HepG2 (cell line): ENCODE results near the gene TMF1. TPM values are rescaled to one million over a fixed set of nuclear protein-coding genes. Genes with fewer than 3 reads are reported as not detected.

Experiments used
- CHCHD3 ChIP-seq: sonication (generic); formaldehyde crosslinking; IDR thresholded peaks from 2 replicates; pipeline ENCODE4 v1.8.0; 2022; ENCODE audit warnings: mild to moderate bottlenecking, missing genetic modification reagents, moderate library complexity
- FIP1L1 ChIP-seq: fragments of 200-400 bp; formaldehyde crosslinking; IDR thresholded peaks from 2 replicates; pipeline ENCODE4 v1.6.1; 2018; ENCODE audit warnings: low read depth, mild to moderate bottlenecking, low read length, moderate library complexity, borderline replicate concordance; ENCODE audit not compliant: insufficient read depth
- IKZF1 ChIP-seq: fragments of 450-650 bp; IDR thresholded peaks from 2 replicates; pipeline ENCODE4 v1.7.1; 2016
- NFATC3 ChIP-seq: sonication (generic); formaldehyde crosslinking; IDR thresholded peaks from 2 replicates; pipeline ENCODE4 v1.5.1; 2020; ENCODE audit warnings: mild to moderate bottlenecking, missing genetic modification reagents
- PRPF4 ChIP-seq: fragments of 200-400 bp; formaldehyde crosslinking; IDR thresholded peaks from 2 replicates; pipeline ENCODE4 v1.6.1; 2016; ENCODE audit warnings: low read length, low read depth; ENCODE audit not compliant: poor library complexity, severe bottlenecking
- TAF1 ChIP-seq: sonication (generic); formaldehyde crosslinking; IDR thresholded peaks from 2 replicates; pipeline ENCODE4 v1.4.0; 2020; ENCODE audit warnings: missing genetic modification reagents
- TFDP1 ChIP-seq: IDR thresholded peaks from 2 replicates; pipeline ENCODE4 v1.6.1; 2016; ENCODE audit warnings: missing compliant biosample characterization, missing genetic modification reagents, borderline replicate concordance
- ZNF296 ChIP-seq: sonication (generic); formaldehyde crosslinking; conservative IDR thresholded peaks from 2 replicates; pipeline ENCODE4 v1.5.0; 2020; ENCODE audit warnings: mild to moderate bottlenecking, missing genetic modification reagents
- ZNF407 ChIP-seq: sonication (generic); formaldehyde crosslinking; IDR thresholded peaks from one replicate; pipeline ENCODE4 v1.5.1; 2020; ENCODE audit warnings: mild to moderate bottlenecking, missing genetic modification reagents; ENCODE audit errors: not compliant biosample characterization
- polyA plus RNA-seq, 8 experiments: library from polyadenylated mRNA; depleted of rRNA in 3 of 8; stranded (reverse) in 7 of 8; unstranded in 1 of 8; fragments of >200 nt; fragmentation: Illumina TruSeq in 4 of 8; extraction: Trizol in 4 of 8; gene quantifications; 2 replicates each; pipeline versions ENCODE4 v1.2.1 to v1.2.3, GENCODE V29; 2011 to 2016; ENCODE audit warnings: low read depth in 4 of 8, missing spikeins in 1 of 8, mixed read lengths in 1 of 8; ENCODE audit not compliant: insufficient read depth in 1 of 8
- total RNA-seq, 5 experiments: library from RNA; depleted of rRNA; stranded (reverse); fragments of >200 nt; fragmentation: Illumina TruSeq; extraction: Trizol; gene quantifications; 2 replicates each; pipeline ENCODE4 v1.2.3, GENCODE V29; 2016; ENCODE audit warnings: low read depth in 1 of 5
- TF ChIP-seq, protein P1 (sequence below): IDR thresholded peaks from 2 replicates; pipeline ENCODE4 v1.6.1; 2016; ENCODE audit warnings: missing compliant biosample characterization, missing genetic modification reagents, borderline replicate concordance
- TF ChIP-seq, protein P2 (sequence below): sonication (generic); formaldehyde crosslinking; IDR thresholded peaks from 2 replicates; pipeline ENCODE4 v1.5.1; 2020; ENCODE audit warnings: mild to moderate bottlenecking, missing genetic modification reagents, borderline replicate concordance

Gene TMF1
- total and polyA plus RNA-seq, 2 of the 13 experiments (the other 11 are each of a cell fraction or from before 2014, with no cell fraction given): 12.1 to 38.4 TPM

DNA sequence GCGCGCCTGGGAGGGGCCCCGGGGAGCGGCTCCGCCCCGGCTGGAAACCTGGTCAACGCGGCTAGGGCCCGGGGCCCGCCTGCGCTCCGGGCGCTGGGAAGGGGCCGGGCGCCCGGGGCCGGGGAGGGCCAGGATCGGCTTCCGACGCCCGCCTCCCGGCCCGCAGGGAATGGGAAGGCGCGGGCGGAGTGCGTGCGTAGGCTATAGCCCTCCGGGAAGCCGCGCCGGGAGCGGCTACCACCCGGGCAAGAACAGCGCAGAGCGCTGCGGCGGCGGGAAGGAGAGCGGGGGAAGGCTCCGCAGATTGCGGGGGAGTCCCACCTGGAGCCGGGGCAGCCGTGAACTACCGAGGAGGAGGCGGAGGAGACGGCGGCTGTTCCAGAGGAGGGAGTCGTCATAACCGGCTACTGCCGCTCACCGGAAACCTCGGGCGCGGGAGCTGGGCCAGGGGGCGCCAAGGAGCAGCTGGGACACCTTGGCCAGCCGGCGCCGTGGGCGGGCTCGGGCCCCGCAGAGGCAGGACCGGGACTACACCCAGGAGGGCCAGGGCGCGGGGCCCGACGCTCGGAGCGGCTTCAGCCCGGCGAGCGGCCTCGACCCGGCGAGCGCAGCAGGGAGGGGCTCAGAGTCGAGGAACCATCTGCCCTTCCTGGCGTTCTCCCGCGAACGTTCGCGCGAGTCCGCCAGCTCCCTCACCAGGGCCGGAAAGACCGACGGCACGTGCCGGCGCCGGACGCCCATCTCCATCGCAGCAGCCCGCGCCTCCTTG lies 38.7 kb downstream of the TMF1 start, which contains the start of gene EOGT (continued):
- TF ChIP-seq, protein P1, sequence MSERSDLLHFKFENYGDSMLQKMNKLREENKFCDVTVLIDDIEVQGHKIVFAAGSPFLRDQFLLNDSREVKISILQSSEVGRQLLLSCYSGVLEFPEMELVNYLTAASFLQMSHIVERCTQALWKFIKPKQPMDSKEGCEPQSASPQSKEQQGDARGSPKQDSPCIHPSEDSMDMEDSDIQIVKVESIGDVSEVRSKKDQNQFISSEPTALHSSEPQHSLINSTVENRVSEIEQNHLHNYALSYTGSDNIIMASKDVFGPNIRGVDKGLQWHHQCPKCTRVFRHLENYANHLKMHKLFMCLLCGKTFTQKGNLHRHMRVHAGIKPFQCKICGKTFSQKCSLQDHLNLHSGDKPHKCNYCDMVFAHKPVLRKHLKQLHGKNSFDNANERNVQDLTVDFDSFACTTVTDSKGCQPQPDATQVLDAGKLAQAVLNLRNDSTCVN: no peak
- no peak; the same call in 1 of the 2 replicates for TF ChIP-seq ZNF296 (CRISPR knock-in tag)
- TF ChIP-seq TFDP1 (CRISPR knock-in tag): peak; percentile 82; the same call in 1 of the 2 replicates
- TF ChIP-seq, protein P2, sequence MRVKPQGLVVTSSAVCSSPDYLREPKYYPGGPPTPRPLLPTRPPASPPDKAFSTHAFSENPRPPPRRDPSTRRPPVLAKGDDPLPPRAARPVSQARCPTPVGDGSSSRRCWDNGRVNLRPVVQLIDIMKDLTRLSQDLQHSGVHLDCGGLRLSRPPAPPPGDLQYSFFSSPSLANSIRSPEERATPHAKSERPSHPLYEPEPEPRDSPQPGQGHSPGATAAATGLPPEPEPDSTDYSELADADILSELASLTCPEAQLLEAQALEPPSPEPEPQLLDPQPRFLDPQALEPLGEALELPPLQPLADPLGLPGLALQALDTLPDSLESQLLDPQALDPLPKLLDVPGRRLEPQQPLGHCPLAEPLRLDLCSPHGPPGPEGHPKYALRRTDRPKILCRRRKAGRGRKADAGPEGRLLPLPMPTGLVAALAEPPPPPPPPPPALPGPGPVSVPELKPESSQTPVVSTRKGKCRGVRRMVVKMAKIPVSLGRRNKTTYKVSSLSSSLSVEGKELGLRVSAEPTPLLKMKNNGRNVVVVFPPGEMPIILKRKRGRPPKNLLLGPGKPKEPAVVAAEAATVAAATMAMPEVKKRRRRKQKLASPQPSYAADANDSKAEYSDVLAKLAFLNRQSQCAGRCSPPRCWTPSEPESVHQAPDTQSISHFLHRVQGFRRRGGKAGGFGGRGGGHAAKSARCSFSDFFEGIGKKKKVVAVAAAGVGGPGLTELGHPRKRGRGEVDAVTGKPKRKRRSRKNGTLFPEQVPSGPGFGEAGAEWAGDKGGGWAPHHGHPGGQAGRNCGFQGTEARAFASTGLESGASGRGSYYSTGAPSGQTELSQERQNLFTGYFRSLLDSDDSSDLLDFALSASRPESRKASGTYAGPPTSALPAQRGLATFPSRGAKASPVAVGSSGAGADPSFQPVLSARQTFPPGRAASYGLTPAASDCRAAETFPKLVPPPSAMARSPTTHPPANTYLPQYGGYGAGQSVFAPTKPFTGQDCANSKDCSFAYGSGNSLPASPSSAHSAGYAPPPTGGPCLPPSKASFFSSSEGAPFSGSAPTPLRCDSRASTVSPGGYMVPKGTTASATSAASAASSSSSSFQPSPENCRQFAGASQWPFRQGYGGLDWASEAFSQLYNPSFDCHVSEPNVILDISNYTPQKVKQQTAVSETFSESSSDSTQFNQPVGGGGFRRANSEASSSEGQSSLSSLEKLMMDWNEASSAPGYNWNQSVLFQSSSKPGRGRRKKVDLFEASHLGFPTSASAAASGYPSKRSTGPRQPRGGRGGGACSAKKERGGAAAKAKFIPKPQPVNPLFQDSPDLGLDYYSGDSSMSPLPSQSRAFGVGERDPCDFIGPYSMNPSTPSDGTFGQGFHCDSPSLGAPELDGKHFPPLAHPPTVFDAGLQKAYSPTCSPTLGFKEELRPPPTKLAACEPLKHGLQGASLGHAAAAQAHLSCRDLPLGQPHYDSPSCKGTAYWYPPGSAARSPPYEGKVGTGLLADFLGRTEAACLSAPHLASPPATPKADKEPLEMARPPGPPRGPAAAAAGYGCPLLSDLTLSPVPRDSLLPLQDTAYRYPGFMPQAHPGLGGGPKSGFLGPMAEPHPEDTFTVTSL: no peak
- peak; percentile 92 for TF ChIP-seq ZNF407 (CRISPR knock-in tag)
- TF ChIP-seq CHCHD3 (CRISPR knock-in tag): no peak
- TF ChIP-seq TAF1 (CRISPR knock-in tag): peak; percentile 73
- TF ChIP-seq NFATC3 (CRISPR knock-in tag): no peak
- TF ChIP-seq IKZF1: no peak
- no peak for TF ChIP-seq FIP1L1
- no peak for TF ChIP-seq PRPF4
